PC-9 (cell line): ENCODE results near the gene HSD17B8.

Experiments used
- CTCF ChIP-seq: fragments of 200-600 bp; sonication (generic); conservative IDR thresholded peaks from 2 replicates; pipeline ENCODE4 v1.6.1; 2017; ENCODE audit warnings: mixed run types, antibody characterized with exemption, mild to moderate bottlenecking, moderate library complexity
- EZH2 ChIP-seq: fragments of 200-600 bp; sonication (generic); IDR thresholded peaks from 2 replicates; pipeline ENCODE4 v1.8.0; 2017; ENCODE audit warnings: antibody characterized with exemption, low read depth

DNA sequence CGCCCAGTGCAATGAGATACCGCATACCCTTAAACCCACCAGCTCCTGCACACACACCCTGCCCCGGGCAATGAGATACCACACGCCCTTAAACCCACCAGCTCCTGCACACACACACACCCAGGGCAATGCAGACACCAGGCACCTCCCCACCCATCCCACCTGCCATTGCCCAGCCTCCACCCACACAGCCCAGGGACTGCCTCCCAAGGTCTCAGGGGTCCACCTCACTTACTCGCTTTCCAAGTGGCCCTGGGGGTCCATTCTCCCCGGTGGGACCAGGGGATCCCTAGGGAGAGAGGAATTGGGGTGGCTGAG is 36.2 kb upstream of the HSD17B8 start:
- TF ChIP-seq CTCF (no peak), EZH2 (no peak)
